ENCODE measurements around the gene UBE3D. TPM values are rescaled to one million over a fixed set of nuclear protein-coding genes. Genes with fewer than 3 reads are reported as not detected.

UBE3D gene
- total RNA-seq, 1 experiment from 2014 or later, result 5.5 TPM

- CTCF ChIA-PET, result no interaction called here
- peaks cover 12% of the 10 kb centered on the region for H3K4me1 Mint-ChIP-seq (ENCODE audit: insufficient read depth, unreplicated experiment)
- H3K9me3 Mint-ChIP-seq (ENCODE audit: unreplicated experiment), result no peaks in the 10 kb centered on the region
- no peak for TF ChIP-seq CTCF (IDR thresholded peaks at IDR 0.05; ENCODE audit: unreplicated experiment)
- no peak for DNase-seq (ENCODE audit: unreplicated experiment)
- POLR2A ChIA-PET, result no interaction called here
- BruUV-seq (replicated peaks), result no TSS peak
- no peaks in the 10 kb centered on the region for H3K36me3 Mint-ChIP-seq (ENCODE audit: insufficient read depth, unreplicated experiment)
- no peak overlapping the region for H3K27ac Mint-ChIP-seq (ENCODE audit: low read depth, unreplicated experiment)
- no peak overlapping the region for H3K4me3 Mint-ChIP-seq (ENCODE audit: unreplicated experiment)
- H3K27me3 Mint-ChIP-seq (ENCODE audit: insufficient read depth, unreplicated experiment), result no peaks in the 10 kb centered on the region
- intact Hi-C loops (cut with micrococcal nuclease), result no loop called here
Observed at GRCh38 chr6:82976179-82976578, 89.5 kb downstream of the UBE3D start.

GRCh38 chr6:82971877-82972460 lies 93.7 kb downstream of the UBE3D start:
- H3K27me3 Mint-ChIP-seq (ENCODE audit: insufficient read depth, unreplicated experiment), result no peaks in the 10 kb centered on the region
- POLR2A ChIA-PET, result no interaction called here

GRCh38 chr6:82970839-82971238 lies 94.8 kb downstream of the UBE3D start:
- no peaks in the 10 kb centered on the region for H3K36me3 Mint-ChIP-seq (ENCODE audit: insufficient read depth, unreplicated experiment)
- no peak for TF ChIP-seq CTCF (IDR thresholded peaks at IDR 0.05; ENCODE audit: unreplicated experiment)
- CTCF ChIA-PET, result no interaction called here
- H3K27me3 Mint-ChIP-seq (ENCODE audit: insufficient read depth, unreplicated experiment), result no peaks in the 10 kb centered on the region
- H3K27ac Mint-ChIP-seq (ENCODE audit: low read depth, unreplicated experiment), result no peak overlapping the region
- H3K9me3 Mint-ChIP-seq (ENCODE audit: unreplicated experiment), result no peaks in the 10 kb centered on the region
- intact Hi-C loops (cut with micrococcal nuclease), result no loop called here
- no TSS peak for BruUV-seq (replicated peaks)
- H3K4me3 Mint-ChIP-seq (ENCODE audit: unreplicated experiment), result no peak overlapping the region
- POLR2A ChIA-PET, result no interaction called here
- no peaks in the 10 kb centered on the region for H3K4me1 Mint-ChIP-seq (ENCODE audit: insufficient read depth, unreplicated experiment)
- no peak for DNase-seq (ENCODE audit: unreplicated experiment)

More at GRCh38 chr6:82971877-82972460, 93.7 kb downstream of the UBE3D start:
- DNase-seq (ENCODE audit: unreplicated experiment), result no peak
- Mint-ChIP-seq H3K4me3 (ENCODE audit: unreplicated experiment) (no peak overlapping the region), H3K9me3 (ENCODE audit: unreplicated experiment) (no peaks in the 10 kb centered on the region), H3K4me1 (ENCODE audit: insufficient read depth, unreplicated experiment) (no peaks in the 10 kb centered on the region), H3K27ac (ENCODE audit: low read depth, unreplicated experiment) (no peak overlapping the region), H3K36me3 (ENCODE audit: insufficient read depth, unreplicated experiment) (no peaks in the 10 kb centered on the region)
- intact Hi-C loops (cut with micrococcal nuclease), result no loop called here
- no TSS peak for BruUV-seq (replicated peaks)
- CTCF ChIA-PET, result no interaction called here
- TF ChIP-seq CTCF (IDR thresholded peaks at IDR 0.05; ENCODE audit: unreplicated experiment), result no peak

- BruUV-seq (replicated peaks), result no TSS peak
- no peak overlapping the region for H3K27ac Mint-ChIP-seq (ENCODE audit: low read depth, unreplicated experiment)
- DNase-seq (ENCODE audit: unreplicated experiment), result no peak
- intact Hi-C loops (cut with micrococcal nuclease), result no loop called here
- no peaks in the 10 kb centered on the region for H3K36me3 Mint-ChIP-seq (ENCODE audit: insufficient read depth, unreplicated experiment)
- H3K4me1 Mint-ChIP-seq (ENCODE audit: insufficient read depth, unreplicated experiment), result no peaks in the 10 kb centered on the region
- ChIA-PET POLR2A (no interaction called here), CTCF (interaction anchor here (0.7 kb wide), 1 partner anchor 580 kb away, joined by 4 read pairs; no protein-coding TSS in a partner anchor)
- no peak overlapping the region for H3K4me3 Mint-ChIP-seq (ENCODE audit: unreplicated experiment)
- no peaks in the 10 kb centered on the region for H3K27me3 Mint-ChIP-seq (ENCODE audit: insufficient read depth, unreplicated experiment)
- H3K9me3 Mint-ChIP-seq (ENCODE audit: unreplicated experiment), result no peaks in the 10 kb centered on the region
- TF ChIP-seq CTCF (IDR thresholded peaks at IDR 0.05; ENCODE audit: unreplicated experiment), result no peak
Observed at GRCh38 chr6:82968708-82969107, 96.9 kb downstream of the UBE3D start.
